ENCODE measurements around the gene GPX2. TPM values are rescaled to one million over a fixed set of nuclear protein-coding genes. Genes with fewer than 3 reads are reported as not detected.

Gene GPX2
- total RNA-seq, 6 experiments from 2014 or later: not detected

DNA sequence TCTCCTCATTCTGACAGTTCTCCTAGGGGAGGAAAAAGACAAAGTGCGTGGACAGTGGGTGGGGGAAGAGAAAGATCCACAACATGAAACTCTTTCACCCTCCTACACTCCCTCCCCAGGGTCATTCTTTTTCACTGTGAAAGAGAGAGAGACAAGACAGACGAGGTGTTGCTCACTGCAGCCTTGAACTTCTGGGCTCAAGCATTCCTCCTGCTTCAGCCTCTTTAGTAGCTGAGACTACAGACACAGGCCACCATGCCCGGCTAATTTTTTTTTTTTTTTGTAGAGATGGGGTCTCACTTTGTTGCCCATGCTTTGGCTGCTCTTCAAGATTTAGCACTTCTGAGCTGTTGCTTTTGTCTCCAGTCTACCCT, 2.7 kb downstream of the GPX2 start:
- Mint-ChIP-seq H3K9me3 (no peaks in the 10 kb centered on the region), H3K4me3 (no peak overlapping the region), H3K27ac (no peak overlapping the region), H3K4me1 (ENCODE audit: low read depth) (peaks cover 7% of the 10 kb centered on the region; the same call in 1 of the 2 replicates), H3K36me3 (ENCODE audit: low read depth) (no peaks in the 10 kb centered on the region), H3K27me3 (ENCODE audit: insufficient read depth) (peaks cover 3% of the 10 kb centered on the region; the same call in 1 of the 2 replicates)
- TF ChIP-seq, protein P1, sequence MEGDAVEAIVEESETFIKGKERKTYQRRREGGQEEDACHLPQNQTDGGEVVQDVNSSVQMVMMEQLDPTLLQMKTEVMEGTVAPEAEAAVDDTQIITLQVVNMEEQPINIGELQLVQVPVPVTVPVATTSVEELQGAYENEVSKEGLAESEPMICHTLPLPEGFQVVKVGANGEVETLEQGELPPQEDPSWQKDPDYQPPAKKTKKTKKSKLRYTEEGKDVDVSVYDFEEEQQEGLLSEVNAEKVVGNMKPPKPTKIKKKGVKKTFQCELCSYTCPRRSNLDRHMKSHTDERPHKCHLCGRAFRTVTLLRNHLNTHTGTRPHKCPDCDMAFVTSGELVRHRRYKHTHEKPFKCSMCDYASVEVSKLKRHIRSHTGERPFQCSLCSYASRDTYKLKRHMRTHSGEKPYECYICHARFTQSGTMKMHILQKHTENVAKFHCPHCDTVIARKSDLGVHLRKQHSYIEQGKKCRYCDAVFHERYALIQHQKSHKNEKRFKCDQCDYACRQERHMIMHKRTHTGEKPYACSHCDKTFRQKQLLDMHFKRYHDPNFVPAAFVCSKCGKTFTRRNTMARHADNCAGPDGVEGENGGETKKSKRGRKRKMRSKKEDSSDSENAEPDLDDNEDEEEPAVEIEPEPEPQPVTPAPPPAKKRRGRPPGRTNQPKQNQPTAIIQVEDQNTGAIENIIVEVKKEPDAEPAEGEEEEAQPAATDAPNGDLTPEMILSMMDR (IDR thresholded peaks at IDR 0.05): no peak
- DNase-seq: no peak

DNA sequence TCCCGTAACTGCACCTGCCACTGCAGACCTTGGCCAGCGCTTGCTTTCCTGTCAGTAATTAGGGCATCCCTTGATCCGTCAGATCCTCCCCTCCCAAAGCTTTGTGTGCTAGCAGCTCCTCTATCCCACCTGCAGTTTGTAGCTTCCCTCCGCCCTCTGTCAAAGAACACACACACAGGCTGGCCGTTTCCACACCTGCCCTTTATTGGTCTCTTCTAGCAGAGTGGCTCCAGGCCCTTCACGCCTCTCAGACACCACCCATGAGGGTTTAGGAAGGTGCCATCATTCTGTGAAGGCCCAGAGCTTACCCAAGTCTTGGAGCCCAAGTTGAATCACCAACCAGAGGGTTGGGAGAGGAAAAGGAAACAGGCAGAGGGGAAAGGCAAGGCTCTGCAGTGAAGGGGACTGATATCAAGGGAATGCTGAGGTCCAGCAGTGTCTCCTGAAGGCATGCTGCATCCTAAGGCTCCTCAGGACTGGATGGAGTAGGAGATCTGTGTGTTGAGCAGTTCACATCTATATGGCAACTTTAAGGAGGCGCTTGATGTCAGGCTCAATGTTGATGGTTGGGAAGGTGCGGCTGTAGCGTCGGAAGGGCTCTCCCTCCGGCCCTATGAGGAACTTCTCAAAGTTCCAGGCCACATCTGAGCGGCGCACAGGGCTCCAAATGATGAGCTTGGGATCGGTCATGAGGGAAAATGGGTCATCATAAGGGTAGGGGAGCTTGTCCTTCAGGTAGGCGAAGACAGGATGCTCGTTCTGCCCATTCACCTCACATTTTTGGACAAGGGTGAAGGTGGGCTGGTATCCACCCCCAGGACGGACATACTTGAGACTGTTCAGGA, 3.4 kb downstream of the GPX2 start:
- Mint-ChIP-seq H3K36me3 (ENCODE audit: low read depth) (no peaks in the 10 kb centered on the region), H3K4me3 (no peak overlapping the region), H3K9me3 (no peaks in the 10 kb centered on the region), H3K4me1 (ENCODE audit: low read depth) (peaks cover 7% of the 10 kb centered on the region; the same call in 1 of the 2 replicates), H3K27me3 (ENCODE audit: insufficient read depth) (peaks cover 3% of the 10 kb centered on the region; the same call in 1 of the 2 replicates), H3K27ac (no peak overlapping the region)
- TF ChIP-seq, protein P1 (IDR thresholded peaks at IDR 0.05): no peak
- no peak for DNase-seq

DNA sequence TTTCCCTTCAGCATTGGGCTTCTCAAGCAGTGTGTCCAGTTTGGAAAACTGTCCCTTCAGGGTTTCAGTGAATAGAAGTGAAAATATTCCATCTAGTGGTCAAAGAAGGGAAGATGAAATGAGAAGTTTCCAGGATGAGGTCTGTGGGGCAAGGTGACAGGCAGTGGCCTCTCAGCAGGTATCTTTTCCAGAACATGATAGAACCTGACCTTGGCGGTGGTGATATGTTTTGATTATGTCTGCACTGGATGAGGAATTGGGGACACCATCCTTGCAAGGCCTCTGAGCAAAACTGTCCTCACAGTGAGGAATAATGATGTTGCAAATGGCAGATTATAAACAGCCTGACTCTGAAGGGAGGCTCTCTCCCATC, 4.7 kb downstream of the GPX2 start:
- H3K27ac Mint-ChIP-seq: no peak overlapping the region
- TF ChIP-seq, protein P1 (IDR thresholded peaks at IDR 0.05): peak; percentile 71
- peaks cover 7% of the 10 kb centered on the region; the same call in 1 of the 2 replicates for H3K4me1 Mint-ChIP-seq (ENCODE audit: low read depth)
- H3K9me3 Mint-ChIP-seq: no peaks in the 10 kb centered on the region
- no peaks in the 10 kb centered on the region for H3K27me3 Mint-ChIP-seq (ENCODE audit: insufficient read depth)
- H3K4me3 Mint-ChIP-seq: no peak overlapping the region
- DNase-seq: no peak
- no peaks in the 10 kb centered on the region for H3K36me3 Mint-ChIP-seq (ENCODE audit: low read depth)

GRCh38 chr14:64937171-64937820, 5.2 kb downstream of the GPX2 start:
- peaks cover 7% of the 10 kb centered on the region; the same call in 1 of the 2 replicates for H3K4me1 Mint-ChIP-seq (ENCODE audit: low read depth)
- TF ChIP-seq, protein P1 (IDR thresholded peaks at IDR 0.05): no peak
- H3K27ac Mint-ChIP-seq: no peak overlapping the region
- H3K27me3 Mint-ChIP-seq (ENCODE audit: insufficient read depth): no peaks in the 10 kb centered on the region
- no peak overlapping the region for H3K4me3 Mint-ChIP-seq
- no peak for DNase-seq
- no peaks in the 10 kb centered on the region for H3K36me3 Mint-ChIP-seq (ENCODE audit: low read depth)
- no peaks in the 10 kb centered on the region for H3K9me3 Mint-ChIP-seq

DNA sequence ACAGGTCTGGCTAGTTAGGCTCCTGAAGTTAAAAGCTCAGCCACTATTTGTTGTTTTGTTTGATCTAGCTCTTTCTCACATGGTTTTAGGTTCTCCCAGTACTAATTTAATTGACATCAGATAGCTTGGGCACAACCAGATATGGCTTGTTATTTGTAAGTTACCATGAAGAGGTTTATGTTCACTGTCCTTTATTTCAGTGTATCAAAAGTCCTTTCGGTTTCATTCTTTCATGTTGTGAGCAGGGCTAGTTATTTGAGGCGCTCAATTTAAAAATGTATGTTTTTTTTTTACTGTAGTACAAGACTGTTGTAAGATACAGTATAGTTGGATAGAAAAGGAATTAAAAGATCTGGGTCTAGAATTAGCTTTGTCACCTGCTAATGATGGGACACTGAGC, 7.0 kb downstream of the GPX2 start:
- Mint-ChIP-seq H3K36me3 (ENCODE audit: low read depth) (no peaks in the 10 kb centered on the region), H3K9me3 (no peaks in the 10 kb centered on the region), H3K27me3 (ENCODE audit: insufficient read depth) (no peaks in the 10 kb centered on the region), H3K4me3 (no peak overlapping the region), H3K27ac (no peak overlapping the region), H3K4me1 (ENCODE audit: low read depth) (peaks cover 7% of the 10 kb centered on the region; the same call in 1 of the 2 replicates)
- TF ChIP-seq, protein P1 (IDR thresholded peaks at IDR 0.05): no peak
- no peak for DNase-seq

Data from HFFc6 (cell line).